Fibroblast of mammary gland (primary cell): Measurements from ENCODE around the gene CFAP61.

Experiments
- DNase-seq: peaks from one replicate; pipeline ENCODE4 v3.0.0-alpha.2; 2010; ENCODE audit warnings: low read depth
- H3K4me3 ChIP-seq: 2 replicates; pipeline ENCODE4 v1.5.1; 2011; ENCODE audit warnings: low read depth, mild to moderate bottlenecking, low read length, moderate library complexity; ENCODE audit not compliant: control insufficient read depth
- CTCF ChIP-seq: conservative IDR thresholded peaks from 2 replicates; pipeline ENCODE4 v1.5.1; 2011; ENCODE audit warnings: low read depth, low read length, inconsistent platforms; ENCODE audit not compliant: control insufficient read depth, insufficient read depth

Gene CFAP61

GRCh38 chr20:20367575-20368417 lies 315.5 kb downstream of the CFAP61 start, which contains the start of gene INSM1:
Gene INSM1 (plus strand): TSS chr20:20368104. CDS start chr20:20368268, 164 bp downstream.
- no peak for DNase-seq
- no peak for TF ChIP-seq CTCF
- H3K4me3 ChIP-seq: no peak within 1 kb of the TSS

DNA sequence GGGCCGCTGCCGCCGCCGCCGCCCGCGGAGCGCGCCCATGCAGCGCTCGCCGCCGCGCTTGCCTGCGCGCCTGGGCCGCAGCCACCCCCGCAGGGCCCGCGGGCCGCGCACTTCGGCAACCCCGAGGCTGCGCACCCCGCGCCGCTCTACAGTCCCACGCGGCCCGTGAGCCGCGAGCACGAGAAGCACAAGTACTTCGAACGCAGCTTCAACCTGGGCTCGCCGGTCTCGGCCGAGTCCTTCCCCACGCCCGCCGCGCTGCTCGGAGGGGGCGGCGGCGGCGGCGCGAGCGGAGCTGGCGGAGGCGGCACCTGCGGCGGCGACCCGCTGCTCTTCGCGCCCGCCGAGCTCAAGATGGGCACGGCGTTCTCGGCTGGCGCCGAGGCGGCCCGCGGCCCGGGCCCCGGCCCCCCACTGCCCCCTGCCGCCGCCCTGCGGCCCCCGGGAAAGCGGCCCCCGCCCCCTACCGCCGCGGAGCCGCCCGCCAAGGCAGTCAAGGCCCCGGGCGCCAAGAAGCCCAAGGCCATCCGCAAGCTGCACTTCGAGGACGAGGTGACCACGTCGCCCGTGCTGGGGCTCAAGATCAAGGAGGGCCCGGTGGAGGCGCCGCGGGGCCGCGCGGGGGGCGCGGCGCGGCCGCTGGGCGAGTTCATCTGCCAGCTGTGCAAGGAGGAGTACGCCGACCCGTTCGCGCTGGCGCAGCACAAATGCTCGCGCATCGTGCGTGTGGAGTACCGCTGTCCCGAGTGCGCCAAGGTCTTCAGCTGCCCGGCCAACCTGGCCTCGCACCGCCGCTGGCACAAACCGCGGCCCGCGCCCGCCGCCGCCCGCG lies 316.3 kb downstream of the CFAP61 start:
- TF ChIP-seq CTCF: no peak
- H3K4me3 ChIP-seq: no peak overlapping the region
- peak; percentile 7 for DNase-seq

GRCh38 chr20:20369250-20370093 lies 317.1 kb downstream of the CFAP61 start:
- no peak for TF ChIP-seq CTCF
- no peak for DNase-seq
- no peak overlapping the region for H3K4me3 ChIP-seq

GRCh38 chr20:20370094-20370575 lies 317.8 kb downstream of the CFAP61 start:
- no peak overlapping the region for H3K4me3 ChIP-seq
- DNase-seq: peak; percentile 4
- TF ChIP-seq CTCF: no peak

GRCh38 chr20:20371083-20371482 lies 318.8 kb downstream of the CFAP61 start:
- no peak for TF ChIP-seq CTCF
- H3K4me3 ChIP-seq: no peak overlapping the region
- DNase-seq: no peak

DNA sequence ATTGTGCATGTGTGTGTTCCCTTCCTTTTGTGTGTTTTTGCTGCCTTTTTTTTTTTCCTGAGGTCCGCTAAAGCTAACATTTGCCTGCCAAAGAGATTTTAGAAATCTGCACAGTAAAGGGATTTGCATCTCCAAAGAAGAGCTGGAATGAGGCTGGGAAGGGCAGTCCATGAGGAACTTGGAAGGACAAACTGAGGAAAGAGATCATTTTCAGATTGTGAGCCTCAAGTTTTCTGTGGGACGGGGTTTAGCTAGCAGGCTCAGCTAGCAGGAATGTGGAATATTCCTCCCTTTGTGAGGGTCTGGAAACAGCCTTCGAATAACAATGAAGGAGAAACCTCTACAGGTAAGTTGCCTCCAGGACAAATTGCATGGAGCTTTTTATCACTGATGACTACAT lies 319.3 kb downstream of the CFAP61 start:
- no peak overlapping the region for H3K4me3 ChIP-seq
- no peak for TF ChIP-seq CTCF
- DNase-seq: no peak
